KMS-11 (cell line): Measurements from ENCODE around the gene CARD19.

Experiments used
- H2AFZ ChIP-seq: fragments of 200-600 bp; sonication (generic); 2 replicates; pipeline ENCODE4 v1.6.1; 2016; ENCODE audit warnings: antibody characterized with exemption, mixed run types, low read depth
- H3K27ac ChIP-seq: fragments of 200-600 bp; sonication (generic); 2 replicates; pipeline ENCODE4 v1.6.1; 2016; ENCODE audit warnings: mild to moderate bottlenecking, mixed run types
- H3K27me3 ChIP-seq: fragments of 200-600 bp; sonication (generic); 2 replicates; pipeline ENCODE4 v1.6.1; 2017; ENCODE audit warnings: mild to moderate bottlenecking, low read depth, mixed run types, moderate library complexity; ENCODE audit not compliant: insufficient read depth
- H3K36me3 ChIP-seq: fragments of 200-600 bp; sonication (generic); 2 replicates; pipeline ENCODE4 v1.6.1; 2017; ENCODE audit warnings: mild to moderate bottlenecking, mixed run types; ENCODE audit not compliant: insufficient read depth
- H3K4me1 ChIP-seq: fragments of 200-600 bp; sonication (generic); 2 replicates; pipeline ENCODE4 v1.6.1; 2016; ENCODE audit warnings: mild to moderate bottlenecking, low read depth, mixed run types; ENCODE audit not compliant: poor library complexity, severe bottlenecking
- H3K4me2 ChIP-seq: fragments of 200-600 bp; sonication (generic); 2 replicates; pipeline ENCODE4 v1.7.0; 2016; ENCODE audit warnings: mild to moderate bottlenecking, mixed run types
- H3K4me3 ChIP-seq: fragments of 200-600 bp; sonication (generic); IDR thresholded peaks from 2 replicates; pipeline ENCODE4 v1.6.1; 2017; ENCODE audit warnings: low read depth, low read length, mixed read lengths; ENCODE audit not compliant: insufficient read depth
- H3K79me2 ChIP-seq: fragments of 200-600 bp; sonication (generic); 2 replicates; pipeline ENCODE4 v1.6.1; 2016; ENCODE audit warnings: low read depth, mixed run types; ENCODE audit not compliant: insufficient read depth
- H3K9ac ChIP-seq: fragments of 200-600 bp; sonication (generic); 2 replicates; pipeline ENCODE4 v1.6.1; 2016; ENCODE audit warnings: mild to moderate bottlenecking, mixed run types
- H4K20me1 ChIP-seq: fragments of 200-600 bp; sonication (generic); 2 replicates; pipeline ENCODE4 v1.6.1; 2016; ENCODE audit warnings: mild to moderate bottlenecking, mixed run types; ENCODE audit not compliant: insufficient read depth
- CTCF ChIP-seq: fragments of 200-600 bp; sonication (generic); conservative IDR thresholded peaks from 2 replicates; pipeline ENCODE4 v1.6.1; 2017; ENCODE audit warnings: low read depth, mild to moderate bottlenecking, antibody characterized with exemption, low read length, moderate library complexity, mixed read lengths

The CARD19 gene

GRCh38 chr9:93122721-93123221 lies 26.8 kb downstream of the CARD19 start:
- Histone ChIP-seq H3K27me3 (no peaks in the 10 kb centered on the region), H3K4me3 (no peak overlapping the region), H3K36me3 (no peaks in the 10 kb centered on the region), H4K20me1 (no peaks in the 10 kb centered on the region), H3K79me2 (no peaks in the 10 kb centered on the region), H2AFZ (no peak overlapping the region), H3K4me1 (no peaks in the 10 kb centered on the region), H3K27ac (no peak overlapping the region), H3K4me2 (no peak overlapping the region), H3K9ac (no peak overlapping the region)
- TF ChIP-seq CTCF: no peak

- Histone ChIP-seq H3K4me2 (no peak overlapping the region), H2AFZ (no peak overlapping the region), H3K79me2 (no peaks in the 10 kb centered on the region; the same call in 1 of the 2 replicates), H4K20me1 (no peaks in the 10 kb centered on the region), H3K27me3 (no peaks in the 10 kb centered on the region), H3K9ac (no peak overlapping the region), H3K4me3 (no peak overlapping the region), H3K36me3 (no peaks in the 10 kb centered on the region), H3K27ac (no peak overlapping the region), H3K4me1 (no peaks in the 10 kb centered on the region)
- TF ChIP-seq CTCF: no peak
These were observed 27.7 kb downstream of the CARD19 start for GRCh38 chr9:93123561-93124283.

GRCh38 chr9:93124793-93125192 lies 28.8 kb downstream of the CARD19 start:
- Histone ChIP-seq H3K4me1 (no peaks in the 10 kb centered on the region), H3K4me3 (no peak overlapping the region), H3K36me3 (no peaks in the 10 kb centered on the region), H3K79me2 (no peaks in the 10 kb centered on the region; the same call in 1 of the 2 replicates), H4K20me1 (no peaks in the 10 kb centered on the region), H3K27ac (no peak overlapping the region), H3K4me2 (no peak overlapping the region), H2AFZ (no peak overlapping the region), H3K27me3 (no peaks in the 10 kb centered on the region), H3K9ac (no peak overlapping the region)
- no peak for TF ChIP-seq CTCF

- H3K4me1 ChIP-seq: no peaks in the 10 kb centered on the region
- H3K79me2 ChIP-seq: no peaks in the 10 kb centered on the region; the same call in 1 of the 2 replicates
- H3K27me3 ChIP-seq: no peaks in the 10 kb centered on the region
- no peaks in the 10 kb centered on the region for H4K20me1 ChIP-seq
- no peak overlapping the region for H3K9ac ChIP-seq
- no peak overlapping the region for H2AFZ ChIP-seq
- H3K36me3 ChIP-seq: no peaks in the 10 kb centered on the region
- H3K4me2 ChIP-seq: no peak overlapping the region
- H3K27ac ChIP-seq: no peak overlapping the region
- H3K4me3 ChIP-seq: no peak overlapping the region
- TF ChIP-seq CTCF: no peak
These were observed 29.4 kb downstream of the CARD19 start for GRCh38 chr9:93125331-93125894.
